ENCODE results near the gene PCK1. TPM values are rescaled to one million over a fixed set of nuclear protein-coding genes. Genes with fewer than 3 reads are reported as not detected.
A peak's percentile ranks its signal among the peaks of the same experiment; 100 is the strongest.

The PCK1 gene
- total and polyA plus RNA-seq, 2 of the 13 experiments (the other 11 are each of a cell fraction or from before 2014, with no cell fraction given): 6.5 to 12.6 TPM

DNA sequence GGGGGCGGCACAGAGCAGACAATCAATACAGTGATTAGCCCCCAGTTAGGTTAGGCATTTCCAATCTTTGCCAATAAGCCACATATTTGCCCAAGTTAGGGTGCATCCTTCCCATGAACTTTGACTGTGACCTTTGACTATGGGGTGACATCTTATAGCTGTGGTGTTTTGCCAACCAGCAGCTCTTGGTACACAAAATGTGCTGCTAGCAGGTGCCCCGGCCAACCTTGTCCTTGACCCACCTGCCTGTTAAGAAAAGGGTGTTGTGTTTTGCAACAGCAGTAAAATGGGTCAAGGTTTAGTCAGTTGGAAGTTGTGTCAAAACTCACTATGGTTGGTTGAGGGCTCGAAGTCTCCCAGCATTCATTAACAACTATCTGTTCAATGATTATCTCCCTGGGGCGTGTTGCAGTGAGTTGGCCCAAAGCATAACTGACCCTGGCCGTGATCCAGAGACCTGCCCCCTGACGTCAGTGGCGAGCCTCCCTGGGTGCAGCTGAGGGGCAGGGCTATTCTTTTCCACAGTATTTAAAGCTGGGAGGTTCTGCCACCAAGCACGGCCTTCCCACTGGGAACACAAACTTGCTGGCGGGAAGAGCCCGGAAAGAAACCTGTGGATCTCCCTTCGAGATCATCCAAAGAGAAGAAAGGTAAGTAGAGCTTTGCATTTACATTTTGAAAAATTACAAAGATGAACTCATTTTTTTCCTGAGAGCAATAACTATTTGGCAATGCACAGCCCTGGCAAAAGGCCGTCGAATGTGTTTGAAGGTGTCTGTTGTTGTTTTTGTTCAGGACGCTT lies at the start of gene PCK1 (continued):
- TF ChIP-seq ZNF816 (CRISPR knock-in tag; IDR thresholded peaks at IDR 0.05; ENCODE audit: borderline replicate concordance): no peak
- peak; percentile 100 for TF ChIP-seq RXRB (CRISPR knock-in tag; IDR thresholded peaks at IDR 0.05; ENCODE audit: borderline replicate concordance)
- TF ChIP-seq, protein P1, sequence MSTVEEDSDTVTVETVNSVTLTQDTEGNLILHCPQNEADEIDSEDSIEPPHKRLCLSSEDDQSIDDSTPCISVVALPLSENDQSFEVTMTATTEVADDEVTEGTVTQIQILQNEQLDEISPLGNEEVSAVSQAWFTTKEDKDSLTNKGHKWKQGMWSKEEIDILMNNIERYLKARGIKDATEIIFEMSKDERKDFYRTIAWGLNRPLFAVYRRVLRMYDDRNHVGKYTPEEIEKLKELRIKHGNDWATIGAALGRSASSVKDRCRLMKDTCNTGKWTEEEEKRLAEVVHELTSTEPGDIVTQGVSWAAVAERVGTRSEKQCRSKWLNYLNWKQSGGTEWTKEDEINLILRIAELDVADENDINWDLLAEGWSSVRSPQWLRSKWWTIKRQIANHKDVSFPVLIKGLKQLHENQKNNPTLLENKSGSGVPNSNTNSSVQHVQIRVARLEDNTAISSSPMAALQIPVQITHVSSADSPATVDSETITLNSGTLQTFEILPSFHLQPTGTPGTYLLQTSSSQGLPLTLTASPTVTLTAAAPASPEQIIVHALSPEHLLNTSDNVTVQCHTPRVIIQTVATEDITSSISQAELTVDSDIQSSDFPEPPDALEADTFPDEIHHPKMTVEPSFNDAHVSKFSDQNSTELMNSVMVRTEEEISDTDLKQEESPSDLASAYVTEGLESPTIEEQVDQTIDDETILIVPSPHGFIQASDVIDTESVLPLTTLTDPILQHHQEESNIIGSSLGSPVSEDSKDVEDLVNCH (CRISPR knock-in tag; IDR thresholded peaks at IDR 0.05): no peak
- TF ChIP-seq, protein P2, sequence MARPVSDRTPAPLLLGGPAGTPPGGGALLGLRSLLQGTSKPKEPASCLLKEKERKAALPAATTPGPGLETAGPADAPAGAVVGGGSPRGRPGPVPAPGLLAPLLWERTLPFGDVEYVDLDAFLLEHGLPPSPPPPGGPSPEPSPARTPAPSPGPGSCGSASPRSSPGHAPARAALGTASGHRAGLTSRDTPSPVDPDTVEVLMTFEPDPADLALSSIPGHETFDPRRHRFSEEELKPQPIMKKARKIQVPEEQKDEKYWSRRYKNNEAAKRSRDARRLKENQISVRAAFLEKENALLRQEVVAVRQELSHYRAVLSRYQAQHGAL (CRISPR knock-in tag; IDR thresholded peaks at IDR 0.05; ENCODE audit: not compliant biosample characterization): peak; percentile 44
- TF ChIP-seq MAZ (IDR thresholded peaks at IDR 0.05; ENCODE audit: borderline replicate concordance, low read depth, low read length): peak; percentile 72; the same call in 1 of the 2 replicates
- peak; percentile 67 for TF ChIP-seq MAZ (CRISPR knock-in tag; IDR thresholded peaks at IDR 0.05; ENCODE audit: low read depth)
- peak; percentile 97 for TF ChIP-seq PITX1 (CRISPR knock-in tag; IDR thresholded peaks at IDR 0.05)
- TF ChIP-seq, protein P3, sequence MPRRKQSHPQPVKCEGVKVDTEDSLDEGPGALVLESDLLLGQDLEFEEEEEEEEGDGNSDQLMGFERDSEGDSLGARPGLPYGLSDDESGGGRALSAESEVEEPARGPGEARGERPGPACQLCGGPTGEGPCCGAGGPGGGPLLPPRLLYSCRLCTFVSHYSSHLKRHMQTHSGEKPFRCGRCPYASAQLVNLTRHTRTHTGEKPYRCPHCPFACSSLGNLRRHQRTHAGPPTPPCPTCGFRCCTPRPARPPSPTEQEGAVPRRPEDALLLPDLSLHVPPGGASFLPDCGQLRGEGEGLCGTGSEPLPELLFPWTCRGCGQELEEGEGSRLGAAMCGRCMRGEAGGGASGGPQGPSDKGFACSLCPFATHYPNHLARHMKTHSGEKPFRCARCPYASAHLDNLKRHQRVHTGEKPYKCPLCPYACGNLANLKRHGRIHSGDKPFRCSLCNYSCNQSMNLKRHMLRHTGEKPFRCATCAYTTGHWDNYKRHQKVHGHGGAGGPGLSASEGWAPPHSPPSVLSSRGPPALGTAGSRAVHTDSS (CRISPR knock-in tag; conservative IDR thresholded peaks at IDR 0.05): no peak
- TF ChIP-seq, protein P4, sequence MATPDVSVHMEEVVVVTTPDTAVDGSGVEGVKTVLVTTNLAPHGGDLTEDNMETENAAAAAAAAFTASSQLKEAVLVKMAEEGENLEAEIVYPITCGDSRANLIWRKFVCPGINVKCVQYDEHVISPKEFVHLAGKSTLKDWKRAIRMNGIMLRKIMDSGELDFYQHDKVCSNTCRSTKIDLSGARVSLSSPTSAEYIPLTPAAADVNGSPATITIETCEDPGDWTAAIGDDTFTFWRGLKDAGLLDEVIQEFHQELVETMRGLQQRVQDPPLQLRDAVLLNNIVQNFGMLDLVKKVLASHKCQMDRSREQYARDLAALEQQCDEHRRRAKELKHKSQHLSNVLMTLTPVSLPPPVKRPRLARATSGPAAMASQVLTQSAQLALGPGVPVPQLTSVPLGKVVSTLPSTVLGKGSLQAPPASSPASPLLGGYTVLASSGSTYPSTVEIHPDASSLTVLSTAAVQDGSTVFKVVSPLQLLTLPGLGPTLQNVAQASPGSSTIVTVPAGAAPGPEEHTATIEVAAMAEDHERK (CRISPR knock-in tag; IDR thresholded peaks at IDR 0.05; ENCODE audit: low read depth): no peak
- peak; percentile 99 for TF ChIP-seq TRIM24 (CRISPR knock-in tag; IDR thresholded peaks at IDR 0.05)
- TF ChIP-seq, protein P5, sequence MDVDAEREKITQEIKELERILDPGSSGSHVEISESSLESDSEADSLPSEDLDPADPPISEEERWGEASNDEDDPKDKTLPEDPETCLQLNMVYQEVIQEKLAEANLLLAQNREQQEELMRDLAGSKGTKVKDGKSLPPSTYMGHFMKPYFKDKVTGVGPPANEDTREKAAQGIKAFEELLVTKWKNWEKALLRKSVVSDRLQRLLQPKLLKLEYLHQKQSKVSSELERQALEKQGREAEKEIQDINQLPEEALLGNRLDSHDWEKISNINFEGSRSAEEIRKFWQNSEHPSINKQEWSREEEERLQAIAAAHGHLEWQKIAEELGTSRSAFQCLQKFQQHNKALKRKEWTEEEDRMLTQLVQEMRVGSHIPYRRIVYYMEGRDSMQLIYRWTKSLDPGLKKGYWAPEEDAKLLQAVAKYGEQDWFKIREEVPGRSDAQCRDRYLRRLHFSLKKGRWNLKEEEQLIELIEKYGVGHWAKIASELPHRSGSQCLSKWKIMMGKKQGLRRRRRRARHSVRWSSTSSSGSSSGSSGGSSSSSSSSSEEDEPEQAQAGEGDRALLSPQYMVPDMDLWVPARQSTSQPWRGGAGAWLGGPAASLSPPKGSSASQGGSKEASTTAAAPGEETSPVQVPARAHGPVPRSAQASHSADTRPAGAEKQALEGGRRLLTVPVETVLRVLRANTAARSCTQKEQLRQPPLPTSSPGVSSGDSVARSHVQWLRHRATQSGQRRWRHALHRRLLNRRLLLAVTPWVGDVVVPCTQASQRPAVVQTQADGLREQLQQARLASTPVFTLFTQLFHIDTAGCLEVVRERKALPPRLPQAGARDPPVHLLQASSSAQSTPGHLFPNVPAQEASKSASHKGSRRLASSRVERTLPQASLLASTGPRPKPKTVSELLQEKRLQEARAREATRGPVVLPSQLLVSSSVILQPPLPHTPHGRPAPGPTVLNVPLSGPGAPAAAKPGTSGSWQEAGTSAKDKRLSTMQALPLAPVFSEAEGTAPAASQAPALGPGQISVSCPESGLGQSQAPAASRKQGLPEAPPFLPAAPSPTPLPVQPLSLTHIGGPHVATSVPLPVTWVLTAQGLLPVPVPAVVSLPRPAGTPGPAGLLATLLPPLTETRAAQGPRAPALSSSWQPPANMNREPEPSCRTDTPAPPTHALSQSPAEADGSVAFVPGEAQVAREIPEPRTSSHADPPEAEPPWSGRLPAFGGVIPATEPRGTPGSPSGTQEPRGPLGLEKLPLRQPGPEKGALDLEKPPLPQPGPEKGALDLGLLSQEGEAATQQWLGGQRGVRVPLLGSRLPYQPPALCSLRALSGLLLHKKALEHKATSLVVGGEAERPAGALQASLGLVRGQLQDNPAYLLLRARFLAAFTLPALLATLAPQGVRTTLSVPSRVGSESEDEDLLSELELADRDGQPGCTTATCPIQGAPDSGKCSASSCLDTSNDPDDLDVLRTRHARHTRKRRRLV (CRISPR knock-in tag; IDR thresholded peaks at IDR 0.05): no peak; the same call in 1 of the 2 replicates
- peak; percentile 63 for TF ChIP-seq TCF7 (IDR thresholded peaks at IDR 0.05; ENCODE audit: low read depth)
- TF ChIP-seq SETDB1 (CRISPR knock-in tag; IDR thresholded peaks at IDR 0.05; ENCODE audit: borderline replicate concordance): peak; percentile 67; the same call in 1 of the 2 replicates
- TF ChIP-seq, protein P6, sequence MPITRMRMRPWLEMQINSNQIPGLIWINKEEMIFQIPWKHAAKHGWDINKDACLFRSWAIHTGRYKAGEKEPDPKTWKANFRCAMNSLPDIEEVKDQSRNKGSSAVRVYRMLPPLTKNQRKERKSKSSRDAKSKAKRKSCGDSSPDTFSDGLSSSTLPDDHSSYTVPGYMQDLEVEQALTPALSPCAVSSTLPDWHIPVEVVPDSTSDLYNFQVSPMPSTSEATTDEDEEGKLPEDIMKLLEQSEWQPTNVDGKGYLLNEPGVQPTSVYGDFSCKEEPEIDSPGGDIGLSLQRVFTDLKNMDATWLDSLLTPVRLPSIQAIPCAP (CRISPR knock-in tag; IDR thresholded peaks at IDR 0.05; ENCODE audit: low read depth): no peak
- TF ChIP-seq ZSCAN22 (CRISPR knock-in tag; IDR thresholded peaks at IDR 0.05): no peak
- TF ChIP-seq ZNF124 (CRISPR knock-in tag; IDR thresholded peaks at IDR 0.05): peak; percentile 79
